Measurements from ENCODE around the gene PPP2R2C.

PPP2R2C gene

DNA sequence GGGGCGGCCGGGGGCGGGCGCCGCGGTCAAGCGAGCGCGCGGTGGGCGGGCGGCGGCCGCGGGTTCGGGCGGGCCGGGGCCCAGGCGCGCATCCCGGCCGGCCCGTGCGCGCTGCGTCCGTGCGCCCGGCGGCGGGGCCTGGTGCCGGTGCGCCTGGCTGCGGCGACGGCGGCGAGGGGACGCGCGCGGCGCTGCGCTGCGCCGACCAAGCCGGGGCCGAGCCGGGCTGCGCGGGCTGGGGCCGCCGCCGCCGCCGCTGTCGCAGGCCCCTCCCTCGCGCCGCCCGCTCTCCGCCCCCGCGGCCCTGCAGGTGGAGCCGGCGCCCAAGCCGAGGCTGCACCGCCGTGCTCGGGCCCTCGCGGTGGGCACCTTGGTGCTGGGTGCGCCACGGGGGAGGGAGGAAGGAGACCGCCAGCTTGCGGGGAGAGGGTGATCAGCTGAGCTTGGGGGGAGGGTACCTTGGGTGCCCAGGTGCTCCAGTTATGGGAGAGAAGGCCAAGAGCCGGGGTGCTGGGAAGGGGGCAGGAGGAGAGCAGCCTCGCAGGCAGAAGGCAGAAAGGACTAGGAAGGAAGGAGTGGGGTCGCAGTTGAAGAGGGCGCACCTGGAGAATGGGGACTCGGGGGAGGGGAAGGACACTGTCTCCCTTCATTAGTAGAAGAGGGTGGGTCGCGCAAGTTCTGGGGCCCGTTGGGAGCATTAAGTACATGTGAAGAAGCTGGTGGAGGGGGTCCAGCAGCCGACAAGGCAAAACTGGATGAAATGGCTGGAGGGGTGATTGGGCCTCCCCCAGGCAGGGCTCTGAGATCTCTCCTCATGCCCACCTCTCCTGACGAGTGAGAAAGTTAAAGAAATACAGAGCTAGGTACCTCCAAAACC, at the start of gene PPP2R2C:
PPP2R2C (minus strand) TSS at position 228 of the 877 bp plus-strand sequence. CDS start 385 bp downstream, outside the sequence.
- no peak for DNase-seq (ENCODE audit: low read depth)

DNA sequence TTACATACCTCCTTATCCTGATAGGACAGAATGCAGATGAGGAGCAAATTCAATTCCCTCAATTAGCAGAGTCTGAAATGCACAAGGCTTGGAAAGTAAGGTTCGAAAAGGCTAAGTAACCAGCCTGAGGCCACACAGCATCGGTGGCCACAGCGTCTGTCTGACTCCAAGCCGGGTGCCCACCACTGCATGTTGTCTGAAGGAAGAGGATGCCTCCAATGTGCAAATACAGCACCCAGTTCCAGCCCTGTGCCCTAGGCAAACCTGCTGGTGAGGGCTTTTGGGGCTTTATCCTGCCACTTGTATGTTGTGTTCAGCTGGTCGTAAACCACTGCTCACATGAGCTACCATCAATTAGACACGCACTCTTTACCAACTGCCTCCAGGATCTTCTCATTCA, 48.6 kb upstream of the PPP2R2C start:
- no peak for DNase-seq (ENCODE audit: low read depth)

DNA sequence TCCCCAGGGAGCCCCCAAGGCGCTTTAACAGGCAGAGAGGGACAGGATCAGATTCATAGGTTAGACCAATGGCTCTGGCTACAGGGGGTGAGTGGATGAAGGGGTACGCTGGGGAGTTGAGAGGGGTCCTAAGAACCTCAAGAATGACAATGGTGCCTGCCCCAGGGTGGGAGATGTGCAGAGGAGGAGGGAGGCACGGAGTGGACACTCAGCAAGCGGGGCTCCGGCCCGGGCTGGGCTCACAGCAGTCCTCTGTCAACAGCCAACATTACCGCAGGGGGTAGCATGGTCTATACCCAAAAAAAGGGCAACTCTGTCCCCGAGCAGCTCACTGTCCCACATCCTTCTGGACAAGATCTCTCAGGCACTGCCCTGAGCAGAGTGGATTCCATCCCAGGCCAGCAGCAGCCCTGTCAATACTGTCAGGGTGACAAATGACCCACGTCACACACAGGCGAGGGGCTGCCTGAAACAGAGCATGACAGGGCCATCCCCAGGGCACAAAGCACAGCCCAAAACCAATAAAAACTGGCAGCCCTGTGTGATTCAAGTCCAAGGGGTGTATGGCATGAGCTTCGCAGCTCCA, 47.7 kb upstream of the PPP2R2C start:
- DNase-seq (ENCODE audit: low read depth) = no peak

DNA sequence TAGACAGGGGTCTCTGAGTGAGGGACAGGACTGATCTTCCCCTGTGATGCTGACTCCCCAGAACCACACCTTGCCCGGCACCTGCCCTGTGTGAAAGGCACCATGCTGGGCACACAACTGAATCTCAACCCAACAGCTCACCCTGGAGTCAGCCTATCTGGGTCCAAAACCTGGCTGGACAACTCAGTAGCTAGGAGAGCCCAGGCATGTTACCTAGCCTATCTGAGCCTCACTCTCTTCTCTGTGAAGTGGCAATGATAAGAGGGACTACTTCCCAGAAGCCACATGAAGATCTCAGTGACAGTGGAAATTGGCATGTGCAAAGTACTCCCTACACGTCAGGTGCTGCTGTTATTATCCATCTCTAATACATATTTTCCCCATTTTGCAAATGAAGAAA, 44.8 kb upstream of the PPP2R2C start:
- no peak for DNase-seq (ENCODE audit: low read depth)

DNA sequence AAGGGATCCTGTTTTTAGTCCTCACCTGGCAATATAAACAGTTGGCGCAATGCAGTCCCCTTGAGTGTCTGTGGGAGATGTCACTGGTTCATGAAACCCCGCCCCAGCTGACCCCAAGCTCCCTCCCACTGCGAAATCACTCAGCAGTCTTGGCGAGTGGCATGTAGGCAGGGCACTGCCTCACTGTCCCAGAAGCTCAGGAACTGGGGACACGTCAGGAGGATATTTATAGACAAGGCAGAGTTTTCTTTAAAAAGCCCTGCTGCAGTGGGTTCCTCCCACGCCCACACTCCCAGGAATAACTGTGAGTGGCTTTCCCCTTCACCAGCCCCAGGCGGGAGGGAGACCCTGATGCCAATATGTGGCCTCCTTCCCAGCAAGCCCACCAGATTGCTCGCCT, 44.3 kb upstream of the PPP2R2C start:
- no peak for DNase-seq (ENCODE audit: low read depth)

DNA sequence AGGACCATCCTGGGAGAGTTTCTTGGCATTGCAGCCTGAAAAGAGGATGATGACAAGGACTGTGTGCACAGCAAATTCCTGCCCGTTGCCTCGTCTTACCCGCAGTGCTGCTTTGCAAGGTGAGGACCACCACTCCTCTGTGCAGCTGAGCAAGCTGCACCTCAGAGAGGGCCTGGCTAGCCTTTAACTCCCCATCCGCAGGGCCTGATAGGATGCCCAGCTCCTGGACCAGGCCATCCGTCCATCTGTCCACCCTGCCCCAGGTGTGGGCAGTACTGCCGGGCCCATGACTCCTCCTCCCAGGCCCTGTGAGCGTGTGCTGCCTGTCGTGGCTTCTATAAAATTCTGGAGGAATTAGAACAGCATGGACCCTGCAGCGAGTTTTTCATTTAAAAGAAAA, 43.9 kb upstream of the PPP2R2C start:
- no peak for DNase-seq (ENCODE audit: low read depth)

DNA sequence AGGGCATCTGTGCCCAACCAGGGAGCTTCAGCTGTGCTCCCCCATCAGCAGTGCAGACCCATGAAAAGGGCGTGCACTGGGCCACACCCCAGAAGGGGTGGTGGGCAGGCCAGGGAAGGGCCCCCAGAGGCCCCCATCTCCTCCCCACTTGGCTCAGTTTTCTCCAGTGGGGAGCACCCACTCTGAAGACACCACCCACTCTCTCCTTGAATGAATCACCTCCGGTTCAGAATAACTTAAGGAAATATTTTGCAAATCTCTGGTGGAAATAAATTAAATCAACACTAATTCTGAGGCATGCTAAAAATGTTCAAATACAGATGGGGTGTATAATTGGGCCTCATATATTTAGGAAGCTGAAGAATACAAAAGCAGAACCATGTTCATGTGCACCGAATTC, 41.3 kb upstream of the PPP2R2C start:
- no peak for DNase-seq (ENCODE audit: low read depth)

DNA sequence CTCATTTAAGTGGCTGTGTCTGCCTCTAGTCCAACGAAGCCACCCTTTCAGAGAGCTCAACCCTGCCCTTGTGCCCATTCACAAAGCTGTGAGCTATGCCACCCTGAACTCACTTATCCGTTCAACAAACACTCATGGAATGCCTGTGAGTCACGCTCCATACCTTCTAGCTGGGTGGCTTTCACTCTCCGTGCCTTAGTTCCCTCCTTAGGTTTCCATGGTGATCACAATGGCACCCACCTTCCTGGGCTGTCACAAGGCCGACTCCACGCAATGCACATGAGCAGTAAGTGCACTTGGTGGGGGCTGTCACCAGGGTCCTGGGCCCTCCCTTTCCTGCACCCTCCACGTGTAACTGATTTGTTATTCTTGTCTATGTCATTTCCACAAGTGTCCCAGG, 37.2 kb upstream of the PPP2R2C start:
- DNase-seq (ENCODE audit: low read depth) = no peak

DNA sequence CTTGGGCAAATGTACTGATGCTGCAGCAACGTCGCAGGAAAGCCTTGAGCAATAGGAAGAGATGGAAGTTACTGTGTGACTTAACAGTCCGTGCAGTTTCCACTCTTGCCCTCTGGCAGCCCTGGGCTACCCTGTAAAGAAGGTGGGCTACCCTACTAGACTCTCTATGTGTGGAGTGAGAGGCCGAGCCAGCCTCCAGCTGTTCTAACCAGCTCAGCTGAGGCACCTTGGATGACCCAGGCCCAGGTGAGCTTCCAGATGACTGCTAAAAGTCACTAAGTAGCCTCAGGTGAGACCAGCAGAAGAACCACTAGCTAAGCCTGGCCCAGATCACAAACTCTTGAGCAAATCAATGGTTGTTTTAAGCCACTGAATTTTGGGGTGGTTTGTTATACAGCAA, 34.9 kb upstream of the PPP2R2C start:
- DNase-seq (ENCODE audit: low read depth) = no peak

DNA sequence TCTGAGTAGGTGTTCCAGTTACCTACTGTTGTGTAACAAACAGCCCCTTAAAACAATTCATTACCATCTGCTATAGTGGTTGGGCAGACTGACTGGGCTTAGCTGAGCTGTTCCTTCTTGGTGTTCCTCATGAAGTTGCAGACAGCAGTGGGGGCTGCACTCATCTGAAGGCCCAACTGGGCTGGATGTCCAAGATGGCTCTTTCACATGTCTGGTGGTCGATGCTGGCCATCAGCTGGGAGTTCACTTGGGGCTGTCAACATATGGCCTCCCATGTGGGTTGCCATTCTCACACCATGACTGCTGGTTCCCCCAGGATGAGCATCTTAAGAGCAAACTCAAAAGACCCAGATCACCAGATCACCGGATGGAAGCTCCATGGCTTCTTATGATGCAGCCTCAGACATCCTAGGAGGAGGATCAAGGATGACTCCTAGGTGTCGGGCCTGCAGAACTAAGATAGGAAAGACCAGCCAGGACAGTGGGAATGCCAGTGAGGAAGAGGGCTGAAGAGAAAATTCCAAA, 34.3 kb upstream of the PPP2R2C start:
- no peak for DNase-seq (ENCODE audit: low read depth)

DNA sequence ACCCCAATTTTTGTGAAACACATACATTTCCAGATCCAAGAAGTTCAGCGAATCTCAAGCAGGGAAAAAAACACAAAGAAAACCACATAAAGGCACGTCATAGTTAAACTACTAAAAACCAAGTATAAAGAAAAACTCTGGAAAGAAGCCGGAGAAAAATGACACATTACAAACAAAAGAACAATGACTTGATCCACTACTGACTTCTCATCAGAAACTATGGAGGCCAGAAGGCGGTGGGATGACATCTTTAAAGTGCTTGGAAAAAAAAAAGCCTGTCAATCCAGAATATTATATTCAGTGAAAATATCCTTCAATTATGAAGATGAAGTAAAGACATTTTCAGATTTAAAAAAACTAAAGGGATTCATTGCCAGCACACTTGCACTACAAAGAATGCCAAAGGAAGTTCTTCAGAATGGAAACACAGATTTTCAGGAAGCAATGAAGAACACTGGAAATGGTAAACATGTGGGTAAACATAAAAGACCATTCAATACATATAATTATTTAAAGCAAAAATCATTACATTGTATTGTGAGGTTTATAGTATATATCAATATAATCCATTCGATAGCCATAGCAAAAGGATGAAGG, 32.6 kb upstream of the PPP2R2C start:
- DNase-seq (ENCODE audit: low read depth) = no peak

DNA sequence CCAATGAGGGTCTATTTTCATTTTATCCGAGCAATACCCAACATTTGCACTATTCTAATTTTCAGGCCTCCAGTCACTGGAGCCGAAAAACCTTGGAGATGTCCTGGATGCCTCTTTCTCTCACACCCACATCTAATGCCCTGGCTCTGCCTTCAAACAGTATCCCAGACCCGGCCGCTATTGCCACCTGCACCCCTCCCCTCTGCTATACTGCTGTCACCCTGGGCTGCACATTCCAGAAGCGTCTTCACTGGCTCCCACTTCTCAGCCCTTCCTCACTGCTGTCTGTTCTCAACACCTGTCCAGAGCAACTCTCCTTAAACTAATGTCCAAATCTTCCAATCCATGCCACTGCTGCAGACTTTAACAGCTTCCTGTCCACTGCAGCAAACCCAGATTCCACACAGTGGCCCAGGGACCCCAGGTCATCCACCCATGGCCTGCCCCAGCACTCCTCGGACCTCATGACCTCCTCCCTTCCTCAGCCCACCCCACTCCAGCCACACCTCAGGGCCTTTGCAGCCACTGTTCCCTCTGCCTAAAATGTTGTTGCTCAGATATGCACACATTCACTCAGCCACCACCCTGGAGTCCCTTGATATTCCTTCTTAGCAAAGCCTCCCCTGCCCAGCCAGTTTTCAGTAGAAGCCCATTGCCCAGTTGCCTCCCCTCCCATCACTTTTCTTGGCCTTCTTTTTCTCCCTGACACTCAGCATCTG, 30.5 kb upstream of the PPP2R2C start:
- DNase-seq (ENCODE audit: low read depth) = no peak

DNA sequence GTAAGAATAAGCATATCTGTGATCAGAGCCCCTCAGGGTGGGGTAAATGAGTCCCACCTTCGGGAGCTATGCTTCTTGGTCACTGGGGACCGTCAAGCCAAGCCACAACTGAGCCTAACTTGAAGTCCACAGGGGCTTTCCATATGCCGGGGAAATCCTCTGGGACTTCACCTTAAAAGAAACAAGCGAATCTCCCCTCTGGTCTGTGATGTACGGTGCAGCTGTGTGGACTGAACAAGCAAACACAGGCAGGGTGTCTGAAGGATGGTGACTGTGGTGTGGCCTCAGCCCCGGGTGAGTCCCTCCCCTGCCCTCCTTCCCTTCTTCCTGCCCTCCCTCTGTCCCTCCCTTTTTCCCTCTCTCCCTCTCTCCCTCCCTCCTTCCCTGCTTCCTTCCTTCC, 29.7 kb upstream of the PPP2R2C start:
- no peak for DNase-seq (ENCODE audit: low read depth)

DNA sequence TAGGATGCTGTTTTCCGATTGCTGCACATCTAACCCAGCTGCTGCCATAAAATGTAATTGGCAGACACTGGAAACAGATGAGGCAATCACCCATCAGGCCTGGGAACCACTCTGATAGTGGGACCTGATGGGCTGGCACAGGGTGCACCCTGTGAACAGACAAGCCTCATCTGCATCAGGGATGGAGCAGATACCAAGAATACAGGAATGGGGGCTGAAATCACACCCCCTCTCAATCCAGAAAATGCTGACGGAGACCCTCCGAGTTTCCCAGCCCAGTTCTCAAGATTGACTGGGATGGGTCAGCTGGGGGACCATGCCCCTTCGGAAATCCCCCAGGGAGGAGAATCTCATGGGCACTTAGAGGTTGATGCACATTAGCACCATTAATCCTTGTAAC, 28.8 kb upstream of the PPP2R2C start:
- no peak for DNase-seq (ENCODE audit: low read depth)

DNA sequence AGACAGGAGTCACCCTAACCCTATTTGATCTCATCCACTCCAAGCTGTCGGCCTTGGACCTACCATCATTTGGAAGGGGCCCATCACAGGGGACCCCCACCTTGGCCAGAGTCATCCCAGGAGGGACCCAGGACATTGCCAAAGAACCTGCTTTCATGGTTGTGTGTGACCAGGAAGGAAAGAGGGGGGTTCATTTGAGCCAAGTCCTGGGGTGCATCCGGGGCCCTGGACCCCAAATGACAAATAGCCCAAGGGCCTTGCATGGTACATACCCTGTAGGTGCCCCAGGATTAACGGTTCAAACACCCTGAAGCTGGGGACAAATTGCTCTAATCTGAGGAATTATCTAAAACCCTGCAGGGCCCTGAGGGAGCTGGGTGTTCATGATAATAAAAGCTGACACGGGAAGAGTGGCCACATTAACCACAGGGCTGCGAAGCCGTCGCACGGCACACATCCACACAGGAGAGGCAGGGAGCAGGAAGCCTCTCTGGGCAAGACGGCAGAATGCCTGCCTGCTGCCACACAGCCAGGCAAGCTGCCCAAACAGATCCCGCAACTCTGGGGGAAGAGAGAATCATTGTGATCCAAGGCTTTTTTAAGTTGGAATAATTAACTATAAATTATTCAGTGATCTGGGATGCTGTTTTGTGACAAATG, 28.2 kb upstream of the PPP2R2C start:
- DNase-seq (ENCODE audit: low read depth) = no peak

DNA sequence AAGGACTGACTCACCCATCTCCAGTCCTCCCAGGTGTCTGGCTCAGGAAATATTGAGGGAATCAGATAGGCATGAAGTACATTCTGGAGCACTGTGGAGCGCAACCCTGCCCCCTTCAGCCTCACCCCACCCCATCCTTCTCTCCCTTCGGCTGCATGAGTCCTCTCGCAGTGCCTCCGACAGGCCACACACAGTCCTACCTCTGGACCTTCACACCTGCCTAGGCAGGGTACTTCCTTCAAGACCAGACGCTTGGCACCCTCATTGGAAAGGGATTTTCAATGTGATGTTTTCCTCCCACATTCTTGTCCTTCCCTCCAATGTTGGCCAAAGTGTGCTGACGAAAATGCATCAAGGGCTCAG, 26.8 kb upstream of the PPP2R2C start:
- no peak for DNase-seq (ENCODE audit: low read depth)

DNA sequence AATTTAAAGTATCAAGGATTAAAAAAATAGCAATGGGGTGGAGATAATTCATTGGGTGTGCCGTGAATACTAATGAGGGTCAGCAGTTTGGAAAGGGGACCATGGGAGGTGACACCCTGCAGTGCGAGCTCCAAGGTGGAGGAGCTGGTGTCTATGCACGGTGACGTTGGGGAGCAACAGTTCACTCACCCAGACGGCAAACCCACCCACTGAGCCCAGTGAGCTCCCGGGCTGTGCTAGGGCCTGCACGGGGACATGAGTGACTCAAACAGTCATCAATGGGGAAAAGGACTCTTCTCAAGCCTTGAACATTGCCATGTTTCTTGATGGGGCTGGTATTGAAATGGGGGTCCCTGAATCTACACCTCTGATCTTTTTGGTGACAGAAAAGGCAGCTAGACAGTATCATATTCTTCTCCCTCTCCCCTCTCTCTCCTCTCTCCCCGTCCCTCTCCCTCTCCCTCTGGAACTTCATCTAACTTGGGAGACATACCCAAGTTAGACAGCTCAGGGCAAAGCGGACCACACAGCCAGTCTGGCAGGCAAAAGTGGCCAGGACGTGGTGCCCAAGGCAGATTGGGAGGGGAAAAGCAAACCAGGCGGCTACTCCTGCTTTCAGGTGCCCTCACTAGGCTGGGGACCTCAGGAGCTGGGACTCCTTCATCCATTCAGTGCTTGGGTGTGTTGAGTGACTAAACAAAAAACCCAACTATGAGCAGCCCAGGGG, 26.3 kb upstream of the PPP2R2C start:
- DNase-seq (ENCODE audit: low read depth) = no peak

DNA sequence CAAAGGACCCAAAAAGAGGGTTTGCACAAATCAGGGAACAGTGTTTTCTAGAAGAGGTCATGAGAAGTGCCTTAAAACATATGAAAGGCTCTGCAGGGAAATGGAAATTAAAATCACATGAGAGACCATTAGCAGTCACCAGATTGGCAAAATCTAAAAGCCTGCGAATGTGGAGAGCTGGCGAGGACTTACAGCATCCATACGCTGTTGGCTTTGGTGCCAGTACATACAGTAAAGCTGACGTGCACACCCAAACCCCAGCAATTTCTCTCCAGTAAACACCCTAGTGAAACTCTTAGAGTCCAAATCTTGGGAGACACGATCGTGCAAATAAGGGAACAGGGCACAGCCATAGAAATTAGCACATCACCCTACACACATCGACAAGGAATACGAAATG, 25.4 kb upstream of the PPP2R2C start:
- no peak for DNase-seq (ENCODE audit: low read depth)

DNA sequence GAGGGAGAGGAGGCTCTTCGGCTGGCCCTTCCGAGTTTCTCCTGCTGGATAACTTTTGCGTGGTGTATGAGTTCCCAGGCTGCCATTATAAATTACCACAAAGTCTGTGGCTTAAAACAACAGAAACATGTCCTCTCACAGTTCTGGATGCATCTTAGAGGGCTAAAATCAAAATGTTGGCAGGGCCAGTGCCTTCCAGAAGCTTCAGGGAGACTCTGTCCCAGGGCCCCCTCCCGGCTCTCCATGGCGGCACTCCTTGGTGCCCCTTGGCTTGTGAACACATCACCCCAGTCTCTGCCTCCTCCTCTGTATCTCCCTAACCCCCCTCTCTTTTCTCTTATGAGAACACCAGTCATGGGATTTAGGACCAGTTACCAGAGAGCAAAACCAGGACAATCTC, 23.3 kb upstream of the PPP2R2C start:
- no peak for DNase-seq (ENCODE audit: low read depth)

DNA sequence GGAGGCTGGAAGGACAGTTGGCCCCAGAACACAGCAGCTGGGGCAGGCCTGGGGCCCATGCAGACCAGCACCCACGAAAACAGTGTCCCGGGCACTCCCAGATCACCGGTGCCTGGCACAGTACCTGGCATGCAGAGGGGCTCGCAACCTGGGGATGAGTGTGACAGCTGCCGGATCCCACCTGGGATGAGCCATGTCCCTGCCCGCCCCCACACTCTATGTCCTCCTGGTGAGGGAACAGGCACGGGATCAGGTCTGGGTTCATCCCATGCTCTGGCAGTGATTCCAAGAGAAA, 22.8 kb upstream of the PPP2R2C start:
- DNase-seq (ENCODE audit: low read depth) = no peak

DNA sequence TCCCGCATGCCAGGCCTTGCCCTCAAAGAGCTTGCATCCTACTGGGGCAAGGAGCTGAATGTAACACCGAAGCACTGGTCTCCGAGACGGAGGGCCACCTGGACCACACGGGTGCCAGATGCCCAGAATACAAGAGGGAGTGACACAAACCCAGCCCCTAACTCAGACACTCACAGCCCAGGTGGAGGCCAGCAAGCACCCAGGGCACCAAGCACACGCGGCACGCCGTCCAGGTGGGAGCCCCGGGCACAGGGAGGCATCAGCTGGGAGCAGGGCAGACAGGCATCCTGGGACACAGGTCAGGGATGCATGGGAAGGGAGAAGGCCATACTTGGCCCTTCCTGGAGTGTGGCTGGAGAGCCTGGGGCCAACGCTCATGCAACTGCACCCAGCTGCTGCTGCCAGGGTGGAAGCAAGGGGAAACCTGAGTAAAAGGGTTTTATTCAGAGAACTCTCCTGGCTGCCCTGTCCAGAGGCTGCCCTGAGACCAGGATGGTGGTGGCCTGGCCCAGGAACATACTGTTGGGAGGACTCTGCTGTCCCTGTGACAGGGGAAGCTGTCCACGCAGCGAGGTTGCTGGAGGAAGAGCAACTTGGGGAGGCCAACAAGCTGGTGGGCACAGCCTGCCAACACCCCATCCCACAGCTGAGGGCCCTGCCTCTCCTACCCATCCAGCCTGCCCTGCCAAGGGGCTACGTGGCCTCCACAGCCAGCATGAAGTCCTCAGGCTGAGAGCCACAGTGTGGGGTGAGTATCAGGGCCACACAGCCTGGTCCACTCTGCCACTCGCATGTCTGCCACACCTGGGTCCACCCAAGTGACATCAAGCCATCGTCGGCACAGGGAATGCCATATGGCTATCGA, 22.2 kb upstream of the PPP2R2C start:
- no peak for DNase-seq (ENCODE audit: low read depth)

Data from GM04504 (cell line).